NCI-H187 (cell line): Measurements from ENCODE around the gene PCDH9.

ENCODE experiments used
- DNase-seq, 2 experiments: peaks; one replicate each; lab custom pipeline; 2025; lab: John Stamatoyannopoulos, UW

PCDH9 gene

DNA sequence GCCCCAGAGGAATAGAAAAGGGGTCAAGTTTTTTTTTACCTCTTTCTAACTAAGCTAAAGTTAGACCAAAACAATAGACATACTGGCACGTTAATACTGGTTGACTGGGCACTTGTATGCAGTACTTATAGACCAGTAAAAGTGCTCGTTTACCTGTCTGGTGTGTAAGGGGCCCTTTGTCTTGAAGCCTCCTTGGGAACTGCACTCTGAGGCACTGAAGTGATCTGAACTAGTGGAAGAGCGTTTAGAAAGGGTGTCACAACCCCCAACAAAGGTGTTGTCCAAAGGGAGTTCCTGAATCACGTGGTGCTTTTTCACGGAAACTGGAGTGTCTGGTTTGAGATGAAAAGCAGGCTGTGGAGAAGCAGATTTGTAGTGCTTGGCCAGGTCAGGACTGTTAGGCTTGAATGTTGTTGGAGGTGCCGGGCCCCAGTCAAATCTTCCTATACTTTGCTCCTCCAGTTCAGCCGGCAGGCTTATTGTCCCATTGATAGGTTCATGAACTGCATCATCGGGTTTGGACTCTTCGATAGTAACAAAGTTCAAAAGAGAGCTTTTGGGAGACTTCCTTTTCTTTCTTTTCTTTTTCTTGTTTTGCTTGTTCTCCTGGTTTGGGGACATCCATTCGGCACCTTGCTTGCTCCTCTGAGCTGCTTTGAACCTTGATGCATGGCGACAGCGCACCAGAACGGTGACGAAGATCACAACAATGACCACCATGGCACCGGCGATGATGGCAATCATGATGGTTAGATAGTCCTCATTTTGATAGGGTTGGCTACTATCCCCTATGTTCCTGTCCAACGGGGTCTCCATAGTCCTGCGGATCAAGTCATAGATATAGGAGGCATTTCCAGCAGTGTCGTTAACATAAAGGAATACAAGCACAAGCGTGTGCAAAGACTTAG, 4.6 kb downstream of the PCDH9 start:
- DNase-seq = no peak

- DNase-seq = peak; percentile 41 to 56
These were observed 5.8 kb downstream of the PCDH9 start for GRCh38 chr13:67224148-67224846.

GRCh38 chr13:67223742-67224141, 6.4 kb downstream of the PCDH9 start:
- DNase-seq = no peak

- DNase-seq = no peak
These were observed 7.1 kb downstream of the PCDH9 start for GRCh38 chr13:67223024-67223423.

DNA sequence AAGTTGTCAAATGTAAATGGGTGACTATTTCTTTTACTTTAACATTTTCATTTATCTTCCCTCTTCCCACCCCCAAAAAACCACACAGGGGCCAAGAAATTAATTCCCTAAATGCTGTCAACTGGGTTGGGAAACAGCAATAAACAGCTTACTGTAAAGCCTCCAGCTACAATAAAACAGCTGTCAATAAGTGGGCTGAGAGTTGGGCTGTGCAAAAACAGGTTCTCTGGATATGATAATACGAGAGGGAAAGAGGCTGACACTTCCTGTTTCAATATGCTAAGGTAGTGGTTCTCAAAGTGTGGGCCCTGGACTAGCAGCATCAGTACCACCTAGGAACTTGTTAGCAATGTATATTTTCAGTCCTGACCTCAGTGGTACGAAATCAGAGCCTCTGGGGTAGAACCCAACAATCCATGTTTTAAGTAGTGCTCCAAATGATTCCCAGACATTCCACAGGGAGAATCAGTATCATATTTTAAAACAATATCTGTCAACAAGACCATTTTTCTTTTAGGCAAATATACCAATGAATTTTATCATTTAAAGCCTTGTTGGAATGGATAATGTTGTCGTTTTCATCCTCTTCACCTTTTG, 8.4 kb downstream of the PCDH9 start:
- DNase-seq = no peak

DNA sequence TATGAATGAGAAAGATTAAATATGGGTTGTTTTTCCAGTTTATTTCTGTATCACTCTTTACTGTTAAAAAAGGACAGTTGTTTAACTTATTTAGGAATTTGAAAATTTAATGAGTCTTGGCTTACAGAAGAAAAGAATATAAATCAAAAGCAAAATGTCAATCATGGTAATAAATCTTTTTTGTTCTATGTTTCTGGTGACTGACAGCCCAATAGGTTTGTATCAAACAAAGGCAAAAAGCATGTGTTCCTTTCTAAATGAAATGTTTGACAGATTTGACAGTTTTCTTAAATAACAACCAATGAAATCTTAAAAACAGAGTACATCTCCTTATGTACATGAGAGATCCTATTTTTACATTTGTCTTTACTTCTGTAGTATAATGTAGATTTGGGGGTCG, 11.0 kb downstream of the PCDH9 start:
- no peak for DNase-seq

- DNase-seq = no peak
These were observed 12.3 kb downstream of the PCDH9 start for GRCh38 chr13:67217880-67218279.

DNA sequence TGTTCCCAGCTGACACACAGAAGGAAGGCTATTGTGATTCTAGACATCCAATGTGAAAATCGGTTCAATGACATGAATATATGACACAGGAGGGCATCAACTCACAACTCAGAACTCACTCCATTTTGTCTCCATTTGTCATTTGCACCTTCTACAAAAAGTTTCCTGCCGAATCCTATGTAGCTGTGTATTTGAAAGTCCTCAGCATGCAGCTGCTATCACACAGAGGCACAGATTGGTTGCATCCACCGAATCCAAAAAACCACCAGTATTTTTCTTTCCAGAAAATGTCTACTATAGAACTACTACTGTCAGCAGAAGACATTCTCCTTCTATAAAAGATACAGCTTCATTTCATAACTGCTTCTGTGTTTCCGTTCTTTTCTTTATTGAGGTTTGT, 13.3 kb downstream of the PCDH9 start:
- DNase-seq = no peak

GRCh38 chr13:67210208-67210607, 19.9 kb downstream of the PCDH9 start:
- no peak for DNase-seq

DNA sequence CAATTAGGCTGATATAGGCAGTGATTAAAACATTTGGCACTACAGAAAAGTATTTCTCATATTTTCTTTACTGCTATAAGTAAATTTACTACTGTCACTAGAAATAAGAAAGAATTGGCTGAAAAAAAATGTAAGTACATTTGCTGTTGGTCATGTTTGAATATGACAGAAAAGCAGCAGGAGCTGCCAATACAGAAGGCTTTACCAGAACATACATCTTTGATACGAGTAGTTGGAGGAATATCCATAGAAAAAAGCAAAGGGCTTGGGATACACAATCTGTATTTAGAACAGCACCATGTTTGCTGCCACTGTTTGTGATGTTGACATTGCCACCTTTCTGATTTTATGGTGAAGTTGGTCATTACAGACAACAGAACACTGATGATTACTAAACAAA, 21.6 kb downstream of the PCDH9 start:
- no peak for DNase-seq

GRCh38 chr13:67204764-67205163, 25.4 kb downstream of the PCDH9 start:
- no peak for DNase-seq

DNA sequence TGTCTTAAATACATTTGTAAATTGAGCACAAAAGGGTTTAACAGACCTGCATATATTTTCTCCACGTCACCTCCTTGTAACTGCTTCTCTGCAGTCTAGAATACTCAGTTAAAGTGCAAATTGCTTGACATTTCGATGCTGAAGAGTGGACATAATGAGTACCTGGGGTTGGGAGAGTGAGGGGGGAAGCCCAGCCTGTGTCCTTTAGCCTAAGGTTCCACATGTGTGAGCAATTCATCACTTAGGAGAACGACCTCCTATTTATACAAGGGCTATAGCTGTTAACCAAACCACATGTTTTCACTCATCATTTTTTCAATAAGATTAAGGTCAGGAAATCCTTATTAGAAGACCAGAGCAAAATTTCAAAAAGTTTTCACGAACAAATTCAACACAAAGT, 29.5 kb downstream of the PCDH9 start:
- no peak for DNase-seq

DNA sequence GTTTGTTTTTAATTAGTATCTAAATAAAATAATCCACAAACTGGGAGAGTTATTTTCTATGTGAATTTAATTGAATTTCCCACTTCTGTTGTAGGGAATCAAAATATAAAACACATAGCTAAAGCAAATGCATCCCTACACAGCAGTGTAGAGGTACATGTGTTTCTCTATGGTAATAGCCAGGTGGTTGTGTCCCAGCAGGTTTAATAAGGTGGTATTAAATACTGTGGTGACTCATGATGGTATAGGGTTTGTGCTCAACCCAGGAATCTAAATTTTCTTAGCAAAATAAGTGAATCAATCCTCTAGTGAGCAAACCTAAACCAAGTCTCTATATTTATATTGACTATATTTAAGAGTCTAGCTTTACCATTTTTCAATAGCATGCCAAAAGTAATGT, 30.0 kb downstream of the PCDH9 start:
- DNase-seq = no peak

- no peak for DNase-seq
These were observed 32.4 kb downstream of the PCDH9 start for GRCh38 chr13:67197704-67198103.

DNA sequence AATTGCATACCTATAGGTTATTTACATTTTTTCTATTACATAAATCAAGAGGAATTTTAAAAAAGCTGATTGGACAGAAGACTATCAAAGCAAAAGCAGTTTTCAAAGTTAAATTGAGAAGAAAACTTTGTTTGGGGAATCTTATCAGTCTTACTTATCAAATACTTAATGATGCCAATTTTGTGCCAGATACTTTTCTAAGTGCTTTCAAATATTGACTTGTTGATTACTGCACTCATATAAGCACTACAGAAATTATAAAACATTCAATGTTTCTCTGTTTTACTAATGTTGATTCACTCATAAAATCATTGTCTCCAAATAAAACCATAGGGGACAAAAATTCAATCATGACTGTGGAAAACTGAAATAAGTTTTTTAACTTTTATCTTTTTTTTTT, 36.2 kb downstream of the PCDH9 start:
- DNase-seq = no peak

DNA sequence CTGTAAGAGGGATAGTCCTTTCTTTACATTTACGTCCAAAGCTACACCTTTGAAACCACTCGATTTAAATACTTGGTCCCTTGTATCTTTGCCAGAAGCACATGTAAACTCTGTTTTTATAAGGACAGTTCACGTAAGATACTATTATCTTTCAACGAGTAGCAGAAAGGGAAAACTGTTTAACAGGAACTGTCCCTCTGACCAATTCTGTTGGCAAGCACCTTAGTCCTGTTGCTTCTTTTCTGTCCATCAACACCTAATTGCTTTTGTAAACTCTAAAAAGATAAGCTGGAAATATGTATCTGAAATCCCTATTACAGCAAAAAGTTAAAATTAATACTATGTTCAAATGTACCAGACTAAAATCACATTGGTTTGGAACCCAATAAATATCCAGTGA, 37.4 kb downstream of the PCDH9 start:
- no peak for DNase-seq

DNA sequence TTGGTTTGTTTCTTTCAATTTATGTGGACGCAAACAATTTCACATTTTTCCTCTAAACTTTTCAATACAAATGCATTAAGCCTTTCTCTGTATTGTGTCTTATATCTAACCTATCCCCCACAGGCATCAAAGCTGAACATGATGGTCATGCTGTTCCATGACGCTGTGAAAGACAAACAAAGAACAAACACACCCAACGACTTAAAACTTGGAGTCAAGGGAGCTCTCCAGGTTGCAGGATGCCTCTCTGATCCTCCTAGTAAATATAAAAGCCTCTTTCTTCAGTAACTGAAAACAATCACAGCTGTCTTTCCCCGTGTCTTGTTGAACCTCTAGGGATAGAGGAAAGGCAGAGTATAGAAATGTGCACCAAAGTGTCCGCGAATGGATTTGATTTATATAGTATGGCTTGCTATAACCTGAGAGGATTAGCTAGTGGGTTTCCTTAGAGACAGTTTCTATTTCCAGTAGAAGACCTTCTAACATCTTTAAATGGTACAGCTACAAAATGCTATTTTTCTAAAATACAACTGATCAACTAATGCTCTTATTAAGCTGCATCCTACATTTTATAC, 43.1 kb downstream of the PCDH9 start:
- DNase-seq = no peak

DNA sequence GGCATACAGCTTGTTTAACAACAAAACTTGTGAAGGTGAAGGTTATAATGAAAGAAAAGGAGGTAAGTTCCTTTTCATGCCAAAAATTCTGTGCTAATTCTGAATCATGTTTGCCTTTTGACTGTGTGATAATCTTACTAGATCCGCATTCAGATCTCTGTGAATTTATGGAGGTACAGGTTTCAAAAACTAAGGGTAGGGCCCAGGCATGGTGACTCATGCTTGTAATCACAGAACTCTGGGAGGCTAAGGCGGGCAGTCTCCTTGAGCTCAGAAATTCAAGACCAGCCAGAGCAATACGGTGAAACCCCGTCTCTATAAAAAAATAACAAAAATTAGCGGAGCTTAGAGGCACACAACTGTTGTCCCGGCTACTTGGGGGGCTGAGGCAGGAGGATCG, 45.9 kb downstream of the PCDH9 start:
- no peak for DNase-seq

DNA sequence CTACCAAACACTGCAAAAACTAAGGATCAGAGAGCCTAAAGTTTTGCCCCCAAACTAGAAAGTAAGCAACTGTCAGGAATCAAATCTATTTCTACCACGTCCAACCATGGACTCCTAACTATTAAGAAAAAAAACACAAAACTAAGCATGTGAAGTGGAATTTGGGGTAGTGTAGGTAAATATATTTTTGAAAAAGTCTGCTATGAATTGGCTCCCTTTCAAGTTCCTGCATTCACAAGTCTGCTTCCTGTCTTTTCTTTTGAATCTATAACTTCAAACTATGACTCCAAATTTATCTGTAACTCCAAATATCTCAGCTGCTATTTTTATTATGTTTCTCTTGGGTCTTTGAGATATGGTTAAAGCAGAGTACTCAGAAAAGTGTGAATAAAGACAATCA, 47.0 kb downstream of the PCDH9 start:
- no peak for DNase-seq

DNA sequence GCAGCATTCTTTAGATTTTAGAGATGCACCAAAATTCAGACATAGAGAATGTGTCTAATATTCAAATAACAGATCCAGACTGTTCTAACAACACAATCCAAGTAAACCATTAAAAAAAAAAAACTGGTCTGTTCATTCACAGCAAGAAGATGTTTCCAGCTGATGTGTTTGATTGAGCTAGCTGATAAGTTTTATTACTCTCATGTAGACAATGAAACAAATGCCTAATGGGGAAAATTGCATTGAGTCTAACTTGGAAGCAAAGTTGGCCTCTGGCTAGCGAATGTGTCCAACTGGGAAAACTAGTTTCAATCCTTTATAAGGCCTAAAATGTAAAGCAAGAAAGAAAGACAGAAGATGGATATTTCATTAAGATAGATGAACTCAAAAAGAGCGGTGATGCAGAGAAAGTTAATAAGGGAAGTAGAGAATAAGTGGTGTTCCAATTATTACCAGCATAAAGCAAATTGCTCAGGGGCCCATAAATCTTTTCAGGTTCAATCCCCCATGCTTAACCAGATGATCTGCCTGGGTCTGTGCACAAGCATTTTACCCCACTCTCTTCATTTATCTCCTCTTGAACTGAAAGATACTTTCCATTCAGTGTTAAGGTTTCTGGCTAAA, 54.2 kb downstream of the PCDH9 start:
- no peak for DNase-seq

DNA sequence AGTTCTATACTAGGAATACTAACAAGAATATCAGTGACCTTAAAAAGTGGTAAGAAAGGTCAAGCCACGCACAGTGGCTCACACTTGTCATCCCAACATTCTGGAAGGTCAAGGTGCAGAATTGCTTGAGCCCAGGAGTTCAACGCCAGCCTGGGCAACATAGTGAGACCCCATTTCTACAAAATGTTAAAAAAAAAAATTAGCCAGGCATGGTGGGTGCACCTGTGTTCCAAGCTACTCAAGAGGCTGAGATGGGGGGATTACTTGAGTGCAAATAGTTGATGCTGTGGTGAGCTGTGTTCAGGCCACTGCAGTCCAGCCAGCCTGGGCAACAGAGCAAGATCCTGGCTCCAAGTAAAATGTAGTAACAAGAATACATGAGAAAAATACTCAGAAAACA, 61.8 kb downstream of the PCDH9 start:
- DNase-seq = no peak

GRCh38 chr13:67167420-67167819, 62.7 kb downstream of the PCDH9 start:
- no peak for DNase-seq
